GM18520 (cell line): ENCODE measurements around the gene EDC3.
"Not testable (repeated sequence)": the region's sequence is repeated elsewhere in the genome, so short reads cannot be mapped to it uniquely, and the experiment has no call there.

Experiments used
- ATAC-seq: cut with Tn5 transposase; IDR thresholded peaks from one replicate; pipeline ENCODE4 v1.9.1; 2021; ENCODE audit not compliant: unreplicated experiment

EDC3 gene, protein sequence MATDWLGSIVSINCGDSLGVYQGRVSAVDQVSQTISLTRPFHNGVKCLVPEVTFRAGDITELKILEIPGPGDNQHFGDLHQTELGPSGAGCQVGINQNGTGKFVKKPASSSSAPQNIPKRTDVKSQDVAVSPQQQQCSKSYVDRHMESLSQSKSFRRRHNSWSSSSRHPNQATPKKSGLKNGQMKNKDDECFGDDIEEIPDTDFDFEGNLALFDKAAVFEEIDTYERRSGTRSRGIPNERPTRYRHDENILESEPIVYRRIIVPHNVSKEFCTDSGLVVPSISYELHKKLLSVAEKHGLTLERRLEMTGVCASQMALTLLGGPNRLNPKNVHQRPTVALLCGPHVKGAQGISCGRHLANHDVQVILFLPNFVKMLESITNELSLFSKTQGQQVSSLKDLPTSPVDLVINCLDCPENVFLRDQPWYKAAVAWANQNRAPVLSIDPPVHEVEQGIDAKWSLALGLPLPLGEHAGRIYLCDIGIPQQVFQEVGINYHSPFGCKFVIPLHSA

DNA sequence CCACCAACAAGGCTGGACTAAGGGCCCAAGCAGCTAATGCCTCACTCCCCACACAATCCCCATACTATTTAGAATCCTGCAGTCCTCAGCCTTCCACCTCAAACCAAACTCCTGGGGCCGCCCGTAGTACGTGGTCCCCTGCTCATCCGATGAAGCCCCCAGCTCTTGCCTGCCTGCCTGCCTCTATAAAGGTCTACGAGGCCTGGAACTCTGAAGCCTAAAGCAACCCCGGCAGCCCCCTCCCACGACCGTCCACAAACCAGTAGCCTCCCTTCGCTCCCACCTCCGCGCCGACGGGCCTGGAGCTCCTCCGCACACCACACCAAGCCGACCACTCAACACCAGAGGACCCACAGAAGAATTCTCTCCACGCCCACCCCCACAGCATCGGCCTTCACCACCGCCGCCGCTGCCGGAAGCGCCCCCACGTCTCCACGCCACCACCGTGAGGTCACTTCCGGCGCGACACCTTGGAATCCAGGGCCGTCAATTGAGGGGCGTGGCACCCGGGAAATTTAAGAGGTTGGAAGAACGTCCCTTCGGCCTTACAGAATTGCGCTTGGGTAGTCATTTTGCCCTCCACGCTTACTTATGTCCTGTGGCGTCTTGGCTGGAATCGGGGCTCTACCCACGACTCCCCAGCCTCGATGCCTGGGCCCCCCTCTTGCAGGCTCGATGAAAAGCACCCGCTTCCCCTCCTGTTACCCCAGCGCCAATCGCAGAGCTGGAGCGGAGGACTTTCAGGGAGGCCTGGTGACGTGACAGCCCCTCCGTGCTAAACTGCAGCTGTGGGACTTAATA is at the start of gene EDC3:
Gene EDC3 (minus strand): TSS at position 428 of the 801 bp plus-strand sequence. CDS start 20,900 bp downstream, outside the sequence.
- ATAC-seq = no peak

DNA sequence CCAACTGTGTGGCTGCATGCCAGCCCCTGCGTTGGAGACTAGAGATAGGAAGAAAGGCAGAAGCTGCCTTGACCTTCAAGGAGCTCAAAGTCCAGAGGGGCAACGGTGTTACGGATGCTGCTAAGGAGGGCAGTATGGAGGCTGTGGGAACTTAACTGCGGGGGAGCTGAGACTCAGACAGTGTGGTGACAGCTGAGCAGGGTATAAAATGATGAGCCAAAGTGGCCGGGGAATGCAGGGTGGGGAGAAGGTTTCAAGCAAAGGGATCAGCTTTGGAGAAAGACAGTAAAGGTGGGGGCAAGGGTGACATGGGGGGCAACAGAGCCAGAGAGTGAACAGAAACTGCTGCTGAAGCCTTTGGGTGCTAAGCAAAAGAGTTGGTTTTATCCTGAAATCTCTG is 46.6 kb upstream of the EDC3 start:
- ATAC-seq = no peak

DNA sequence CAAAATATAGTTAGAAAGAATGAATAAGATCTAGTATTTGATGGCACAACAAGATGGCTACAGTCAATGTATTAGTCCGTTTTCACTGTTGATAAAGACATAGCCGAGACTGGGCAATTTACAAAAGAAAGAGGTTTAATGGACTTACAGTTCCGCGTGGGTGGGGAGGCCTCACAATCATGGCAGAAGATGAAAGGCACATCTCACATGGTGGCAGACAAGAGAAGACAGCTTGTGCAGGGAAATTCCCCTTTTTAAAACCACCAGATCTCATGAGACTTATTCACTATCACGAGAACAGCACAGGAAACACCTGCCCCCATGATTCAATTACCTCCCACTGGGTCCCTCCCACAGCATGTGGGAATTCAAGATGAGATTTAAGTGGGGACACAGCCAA is 42.4 kb upstream of the EDC3 start:
- not testable (repeated sequence) for ATAC-seq

DNA sequence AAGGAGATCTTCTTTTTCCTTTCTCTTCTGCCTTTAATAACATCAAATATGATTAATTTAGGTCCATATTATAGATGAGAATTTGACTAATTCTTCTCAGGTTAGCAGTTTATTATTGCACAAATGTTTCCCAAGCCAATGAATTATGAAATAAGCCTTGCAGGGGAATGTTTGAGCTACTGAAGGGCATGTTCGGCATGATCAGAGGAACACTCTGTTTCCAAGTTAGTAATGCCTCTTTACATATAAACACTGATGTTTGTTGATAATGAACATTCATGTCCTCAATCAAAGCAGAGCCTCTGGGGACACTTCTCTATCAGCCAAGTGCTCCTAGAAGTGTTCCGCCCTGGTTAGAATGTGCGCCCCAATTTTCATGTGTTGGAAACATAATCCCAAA is 39.5 kb upstream of the EDC3 start:
- no peak for ATAC-seq

DNA sequence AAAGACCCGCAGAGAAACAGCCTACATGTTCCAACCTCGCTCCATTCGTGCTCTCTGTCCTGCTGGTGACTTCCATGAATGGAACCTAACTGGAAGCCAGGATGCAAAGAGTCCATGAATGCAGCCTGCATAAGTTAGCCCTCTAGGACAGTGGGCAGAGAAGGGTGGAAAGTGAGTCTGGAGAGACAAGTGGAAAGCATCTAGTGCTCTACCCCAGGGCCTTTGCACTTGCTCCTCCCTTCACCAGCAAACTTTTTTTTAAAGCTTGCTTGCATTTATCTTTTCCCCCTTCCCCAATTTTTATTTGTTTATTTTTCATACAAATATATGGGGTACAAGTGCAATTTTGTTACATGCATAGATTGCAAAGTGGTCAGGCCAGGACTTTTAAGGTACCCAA is 37.4 kb upstream of the EDC3 start:
- ATAC-seq = no peak

DNA sequence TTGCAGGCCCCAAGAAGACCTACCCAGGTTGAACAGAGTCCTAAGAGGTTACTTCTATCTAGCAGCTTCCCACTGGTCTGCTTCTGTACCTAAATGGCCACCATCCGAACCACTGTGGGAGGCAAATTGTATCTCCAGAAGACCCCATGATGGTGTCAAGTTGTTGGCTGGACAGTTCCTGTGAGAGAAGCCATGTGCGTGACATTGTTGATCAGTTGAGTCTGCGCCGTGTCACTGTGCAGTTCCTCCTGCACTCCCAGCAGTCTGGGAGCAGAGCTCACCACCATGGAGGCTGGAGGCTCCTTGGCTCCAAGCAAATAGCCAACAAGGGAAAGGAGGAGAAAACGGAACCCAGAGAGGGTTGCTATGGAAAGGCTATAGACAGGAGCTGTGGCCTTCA is 37.0 kb upstream of the EDC3 start:
- no peak for ATAC-seq

DNA sequence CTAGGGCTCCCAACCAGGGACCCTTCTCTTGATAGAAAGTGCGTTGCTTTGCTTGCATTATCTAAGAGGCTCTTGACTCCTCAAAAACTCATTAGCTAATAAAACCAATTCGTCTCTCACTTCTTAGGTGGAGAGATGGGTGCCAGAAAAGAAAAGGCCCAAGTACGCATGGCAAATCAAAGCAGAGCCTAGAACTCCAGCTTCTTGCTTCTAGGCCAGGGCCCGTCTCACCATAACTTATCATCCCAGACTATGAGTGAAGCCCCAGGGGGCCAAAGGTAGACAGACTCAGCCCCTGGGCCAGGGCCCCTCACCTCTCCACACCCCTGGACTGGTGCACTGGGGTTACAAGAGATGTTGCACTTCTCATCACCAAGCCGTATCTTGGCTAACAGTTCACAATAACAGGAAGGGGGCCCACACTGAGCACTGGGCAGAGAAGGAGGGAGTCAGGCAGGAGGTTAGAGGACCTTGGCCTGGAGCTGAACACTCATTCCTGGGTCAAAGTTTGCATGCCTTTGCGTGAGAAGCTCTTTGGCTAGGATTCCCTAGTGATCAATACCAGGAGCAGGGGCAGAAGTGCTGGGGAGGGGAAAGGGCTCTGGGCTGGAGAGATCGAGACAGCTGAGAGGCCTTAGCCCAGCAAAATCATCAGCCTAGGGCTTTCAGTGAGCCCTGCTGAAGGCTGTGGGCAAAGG is 34.9 kb upstream of the EDC3 start:
- ATAC-seq = no peak

DNA sequence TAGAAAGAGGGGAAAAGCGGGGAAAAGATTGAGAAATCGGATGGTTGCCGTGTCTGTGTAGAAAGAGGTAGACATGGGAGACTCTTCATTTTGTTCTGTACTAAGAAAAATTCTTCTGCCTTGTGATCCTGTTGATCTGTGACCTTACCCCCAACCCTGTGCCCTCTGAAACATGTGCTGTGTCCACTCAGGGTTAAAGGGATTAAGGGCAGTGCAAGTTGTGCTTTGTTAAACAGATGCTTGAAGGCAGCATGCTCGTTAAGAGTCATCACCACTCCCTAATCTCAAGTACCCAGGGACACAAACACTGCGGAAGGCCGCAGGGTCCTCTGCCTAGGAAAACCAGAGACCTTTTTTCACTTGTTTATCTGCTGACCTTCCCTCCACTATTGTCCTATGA is 33.5 kb upstream of the EDC3 start:
- not testable (repeated sequence) for ATAC-seq

DNA sequence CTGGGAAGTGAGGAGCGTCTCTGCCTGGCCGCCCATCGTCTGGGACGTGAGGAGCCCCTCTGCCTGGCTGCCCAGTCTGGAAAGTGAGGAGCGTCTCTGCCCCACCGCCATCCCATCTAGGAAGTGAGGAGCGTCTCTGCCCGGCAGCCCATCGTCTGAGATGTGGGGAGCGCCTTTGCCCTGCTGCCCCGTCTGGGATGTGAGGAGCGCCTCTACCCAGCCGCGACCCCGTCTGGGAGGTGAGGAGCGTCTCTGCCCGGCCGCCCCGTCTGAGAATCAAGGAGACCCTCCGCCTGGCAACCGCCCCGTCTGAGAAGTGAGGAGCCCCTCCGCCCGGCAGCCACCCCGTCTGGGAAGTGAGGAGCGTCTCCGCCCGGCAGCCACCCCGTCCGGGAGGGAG is 32.9 kb upstream of the EDC3 start:
- ATAC-seq = not testable (repeated sequence)

DNA sequence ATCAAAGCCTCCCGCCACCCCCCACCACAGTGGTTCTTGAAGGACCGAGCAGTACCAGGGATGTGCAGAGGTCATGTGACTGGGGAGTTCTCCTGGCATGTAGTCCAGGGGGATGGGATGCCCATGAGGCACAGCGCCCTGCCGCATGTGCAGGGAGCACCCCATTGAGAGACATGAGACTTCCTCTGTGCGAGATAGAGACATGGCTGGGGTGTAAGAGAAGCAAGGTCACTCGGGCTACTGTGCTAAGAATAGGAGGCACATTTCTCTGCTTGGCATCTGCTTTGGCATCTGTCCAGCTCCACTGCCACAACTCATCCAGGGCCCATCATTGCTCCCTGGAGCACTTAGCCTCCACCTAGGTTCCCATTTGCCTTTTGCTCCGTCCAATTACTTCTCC is 31.9 kb upstream of the EDC3 start:
- ATAC-seq = no peak

DNA sequence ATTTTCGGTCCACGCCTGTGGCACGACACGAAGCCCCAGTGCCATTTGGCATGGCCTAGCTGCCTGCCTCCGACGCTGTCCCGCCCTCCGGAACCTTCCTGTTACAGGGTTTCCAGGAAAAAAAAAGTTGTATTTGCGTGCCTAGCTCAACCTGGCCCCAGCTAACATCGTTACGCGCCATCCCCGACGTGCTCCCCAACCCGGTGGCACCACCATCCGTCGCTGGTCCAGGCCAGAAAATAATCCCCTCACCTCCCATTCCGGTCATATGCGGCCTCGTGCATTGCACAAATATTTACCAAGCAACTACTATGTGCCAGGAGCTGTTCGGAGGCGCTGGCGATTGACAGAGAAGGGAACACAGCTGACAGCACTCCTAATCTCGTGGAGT is 30.9 kb upstream of the EDC3 start:
- no peak for ATAC-seq

DNA sequence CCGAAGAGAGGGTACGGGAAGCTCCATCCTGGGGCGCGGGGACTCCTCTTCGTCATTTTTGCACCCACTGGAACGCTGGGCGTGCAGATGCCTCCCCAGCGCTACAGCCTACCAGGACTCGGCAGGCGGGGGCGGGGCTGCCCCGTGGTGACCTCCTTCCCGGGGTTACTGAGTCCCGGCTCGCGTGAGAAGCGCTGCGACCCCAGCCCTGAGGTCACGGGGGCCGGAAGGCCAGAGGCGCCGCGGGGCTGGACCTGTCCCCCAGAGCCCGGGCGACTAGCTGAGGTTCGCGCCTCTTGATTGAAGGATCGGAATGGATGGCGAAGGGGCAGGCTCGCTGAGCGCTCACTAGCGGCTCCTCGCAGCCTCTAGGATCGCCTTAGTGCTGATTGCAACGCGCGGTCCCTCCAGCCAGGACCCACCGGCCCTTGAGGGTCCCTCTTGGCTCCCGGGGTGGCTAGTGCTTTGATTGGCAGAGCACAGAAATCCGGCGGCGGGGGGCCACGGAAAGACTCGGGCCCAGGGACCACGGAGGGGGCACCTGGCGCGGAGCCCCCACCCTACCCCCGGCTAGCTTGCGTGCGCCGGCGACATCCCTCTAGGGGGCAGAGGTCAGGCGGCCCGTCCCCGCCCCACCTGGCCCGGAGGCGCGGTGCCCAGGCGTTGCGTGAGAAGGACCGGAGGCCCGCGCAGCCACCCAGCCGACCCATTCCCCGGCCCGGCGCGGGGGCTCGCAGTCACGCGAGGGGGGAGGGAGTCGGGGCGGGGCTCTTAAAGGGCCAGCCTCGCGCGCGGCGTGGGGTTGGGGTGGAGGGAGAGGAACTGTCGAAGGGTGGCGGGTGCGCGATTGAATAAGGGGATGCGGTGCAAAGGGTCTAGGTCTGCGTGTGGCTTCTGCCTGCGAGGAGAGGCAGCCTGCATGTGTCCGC is 30.3 kb upstream of the EDC3 start:
- ATAC-seq = no peak

DNA sequence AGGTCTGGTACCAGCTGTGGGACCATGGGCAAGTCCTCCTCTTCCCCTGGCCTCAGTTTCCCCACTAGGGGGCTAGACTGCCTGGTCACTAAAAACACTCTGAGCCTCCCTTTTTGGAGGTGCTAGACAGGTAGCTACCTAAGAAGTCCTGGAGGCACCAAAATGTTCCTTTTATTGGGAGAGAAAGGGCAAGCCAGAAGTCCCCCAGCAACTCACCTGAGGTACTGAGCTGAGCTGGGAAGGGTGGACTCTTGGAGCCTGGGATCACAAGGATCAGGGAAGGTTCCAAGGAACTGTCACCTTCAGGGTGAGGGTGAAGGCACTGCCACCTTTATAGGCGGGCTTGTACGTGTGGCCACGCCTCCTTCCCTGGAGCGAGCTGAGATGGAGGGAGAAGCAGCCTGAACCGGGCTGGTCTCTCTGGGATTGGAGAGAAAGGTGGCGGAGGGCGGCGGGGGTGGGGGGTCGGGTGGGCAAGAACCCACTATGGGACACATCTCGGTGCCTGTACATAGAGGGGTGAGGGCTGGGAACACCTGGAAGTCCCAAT is 29.5 kb upstream of the EDC3 start, which contains the start of gene CYP1A1:
Gene CYP1A1 (minus strand): TSS at position 304 of the 550 bp plus-strand sequence. CDS start 2,431 bp downstream, outside the sequence.
- ATAC-seq = no peak

DNA sequence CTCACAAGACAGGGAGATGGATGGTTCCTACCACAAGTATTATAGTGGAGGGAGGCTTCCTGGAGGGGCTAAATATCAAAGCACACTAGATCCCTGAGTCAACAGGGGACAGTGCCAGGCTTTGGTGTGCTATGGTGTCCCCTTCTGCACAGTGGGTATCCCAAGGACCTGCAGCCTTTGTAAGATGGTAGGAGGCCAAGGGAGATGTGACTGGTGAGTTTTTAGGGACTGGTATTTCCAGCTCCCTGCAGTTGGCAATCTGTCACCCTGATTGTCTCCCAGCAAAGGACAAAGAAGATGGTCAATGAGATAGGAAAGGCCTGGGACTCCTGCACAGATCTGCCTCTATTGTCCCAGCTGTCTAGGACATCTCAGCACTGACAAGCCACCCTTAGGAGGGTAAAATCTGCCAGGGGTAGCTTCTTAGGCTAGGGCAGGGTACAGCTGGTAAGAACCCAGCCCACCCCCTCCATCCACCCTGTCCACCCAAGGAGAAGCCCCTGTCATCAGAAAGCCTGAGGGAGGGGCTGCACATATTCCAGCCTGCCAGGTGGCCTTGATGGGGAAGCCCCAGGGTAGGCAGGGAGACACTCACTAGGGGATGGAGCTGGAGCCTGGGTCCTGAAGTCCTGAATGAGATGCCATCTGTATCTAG is 28.9 kb upstream of the EDC3 start:
- ATAC-seq = no peak

DNA sequence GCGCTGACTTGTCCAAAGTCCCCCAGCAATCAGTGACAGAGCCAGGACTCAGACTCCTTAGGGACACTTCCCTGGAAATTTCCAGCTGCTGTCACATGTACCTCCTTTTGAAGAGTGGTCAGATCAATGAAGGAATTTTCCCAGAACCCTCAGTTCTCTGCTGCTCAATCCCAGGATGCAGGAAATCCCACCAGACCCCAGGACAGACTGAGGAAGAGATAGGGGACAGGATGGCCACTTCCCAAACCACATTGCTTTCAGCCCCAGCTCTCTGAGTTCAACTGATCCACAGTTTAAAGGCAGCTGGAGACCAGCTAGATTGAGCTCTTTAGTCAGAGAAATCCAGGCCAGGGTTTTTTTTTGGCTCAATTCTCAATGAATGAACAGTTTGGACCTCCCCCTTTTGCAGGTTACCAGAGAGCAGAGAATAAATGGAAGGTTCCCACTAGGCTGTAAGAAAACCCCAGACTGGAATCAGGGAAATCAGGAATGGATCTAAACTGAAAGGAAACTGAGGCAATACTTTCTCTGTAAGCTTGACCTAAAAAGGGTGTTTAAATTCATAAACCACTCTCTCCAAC is 28.0 kb upstream of the EDC3 start:
- ATAC-seq = no peak

DNA sequence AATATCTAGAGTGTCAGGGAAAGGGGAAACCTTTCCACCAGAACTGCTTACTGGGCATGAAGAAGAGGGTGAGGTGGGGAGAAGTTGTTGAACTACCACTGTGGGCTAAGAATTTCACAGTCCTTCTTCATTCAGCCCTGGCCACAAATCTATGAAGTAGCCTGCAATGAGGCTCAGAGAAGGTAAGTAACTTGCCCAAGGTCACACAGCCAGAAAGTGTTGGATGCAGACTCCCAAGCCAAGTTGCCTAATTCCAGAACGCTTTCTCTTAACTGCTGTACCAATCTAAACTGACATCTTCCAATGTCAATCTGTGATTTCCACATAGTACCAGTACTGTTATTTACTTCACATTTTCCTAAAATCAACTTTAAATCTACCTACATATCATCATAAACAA is 27.4 kb upstream of the EDC3 start:
- ATAC-seq = no peak

DNA sequence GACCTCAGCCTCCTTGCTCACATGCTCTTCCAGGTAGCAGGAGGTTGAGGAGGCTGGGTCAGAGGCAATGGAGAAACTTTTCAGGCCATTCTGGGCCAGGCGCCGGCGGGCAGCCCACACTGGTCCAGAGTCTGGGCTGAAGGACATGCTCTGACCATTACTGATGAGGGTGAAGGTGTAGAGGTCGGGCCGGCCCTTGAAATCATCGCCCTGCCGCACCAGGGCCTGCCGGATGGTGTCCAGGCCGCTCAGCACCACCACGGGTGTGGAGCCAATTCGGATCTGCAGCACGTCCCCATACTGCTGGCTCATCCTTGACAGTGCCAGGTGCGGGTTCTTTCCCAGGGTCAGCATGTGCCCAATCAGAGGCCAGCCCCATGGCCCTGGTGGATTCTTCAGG is 26.8 kb upstream of the EDC3 start:
- no peak for ATAC-seq

DNA sequence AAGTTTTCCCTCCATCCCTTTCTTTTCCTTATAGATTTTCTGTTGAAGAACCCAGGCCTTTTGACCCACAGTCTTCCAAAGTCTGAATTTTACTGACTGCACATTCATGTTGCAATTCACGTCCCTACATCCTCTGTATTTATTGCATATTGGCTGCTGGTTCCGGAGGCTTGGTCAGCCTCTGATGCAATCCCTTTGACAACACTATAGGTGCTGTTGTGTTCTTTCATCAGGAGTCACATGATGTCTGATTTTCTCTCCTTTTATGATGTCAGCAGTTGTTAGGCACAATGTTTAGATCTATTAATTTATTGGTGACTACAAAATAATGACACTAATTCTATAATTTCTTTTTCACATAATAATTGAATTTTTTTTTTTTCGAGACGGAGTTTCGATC is 20.8 kb upstream of the EDC3 start:
- ATAC-seq = no peak

DNA sequence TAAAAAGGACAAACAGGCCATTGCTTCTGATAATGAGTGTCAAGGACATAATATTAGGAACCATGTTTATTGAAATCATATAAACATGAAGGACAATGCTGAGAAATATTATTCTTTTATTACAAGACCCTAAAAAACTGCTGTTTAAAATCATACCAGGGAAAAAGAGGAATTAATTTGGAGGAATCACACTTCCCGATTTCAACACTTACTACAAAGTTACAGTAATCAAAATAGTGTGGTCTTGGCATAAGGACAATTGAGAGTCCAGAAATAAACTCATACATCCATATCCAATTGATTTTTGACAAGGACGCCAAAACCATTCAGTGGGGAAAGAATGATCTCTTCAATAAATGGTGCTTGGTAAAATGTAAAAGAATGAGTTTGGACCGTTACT is 16.5 kb upstream of the EDC3 start:
- ATAC-seq = no peak
